Glomerular visceral epithelial cell (primary cell): ENCODE measurements around the gene SRRD.
"Not testable (repeated sequence)": the region's sequence is repeated elsewhere in the genome, so short reads cannot be mapped to it uniquely, and the experiment has no call there.

Source experiments
- DNase-seq: peaks from one replicate; pipeline ENCODE4 v3.0.0-alpha.2; 2016; ENCODE audit errors: extremely low spot score

Gene SRRD, protein sequence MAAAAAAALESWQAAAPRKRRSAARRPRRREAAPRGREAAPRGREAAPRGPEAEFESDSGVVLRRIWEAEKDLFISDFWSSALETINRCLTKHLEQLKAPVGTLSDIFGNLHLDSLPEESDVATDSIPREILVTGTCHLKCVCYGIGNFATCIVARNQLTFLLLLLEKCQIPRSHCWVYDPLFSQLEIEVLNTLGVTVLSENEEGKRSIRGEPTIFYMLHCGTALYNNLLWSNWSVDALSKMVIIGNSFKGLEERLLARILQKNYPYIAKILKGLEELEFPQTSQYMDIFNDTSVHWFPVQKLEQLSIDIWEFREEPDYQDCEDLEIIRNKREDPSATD

DNA sequence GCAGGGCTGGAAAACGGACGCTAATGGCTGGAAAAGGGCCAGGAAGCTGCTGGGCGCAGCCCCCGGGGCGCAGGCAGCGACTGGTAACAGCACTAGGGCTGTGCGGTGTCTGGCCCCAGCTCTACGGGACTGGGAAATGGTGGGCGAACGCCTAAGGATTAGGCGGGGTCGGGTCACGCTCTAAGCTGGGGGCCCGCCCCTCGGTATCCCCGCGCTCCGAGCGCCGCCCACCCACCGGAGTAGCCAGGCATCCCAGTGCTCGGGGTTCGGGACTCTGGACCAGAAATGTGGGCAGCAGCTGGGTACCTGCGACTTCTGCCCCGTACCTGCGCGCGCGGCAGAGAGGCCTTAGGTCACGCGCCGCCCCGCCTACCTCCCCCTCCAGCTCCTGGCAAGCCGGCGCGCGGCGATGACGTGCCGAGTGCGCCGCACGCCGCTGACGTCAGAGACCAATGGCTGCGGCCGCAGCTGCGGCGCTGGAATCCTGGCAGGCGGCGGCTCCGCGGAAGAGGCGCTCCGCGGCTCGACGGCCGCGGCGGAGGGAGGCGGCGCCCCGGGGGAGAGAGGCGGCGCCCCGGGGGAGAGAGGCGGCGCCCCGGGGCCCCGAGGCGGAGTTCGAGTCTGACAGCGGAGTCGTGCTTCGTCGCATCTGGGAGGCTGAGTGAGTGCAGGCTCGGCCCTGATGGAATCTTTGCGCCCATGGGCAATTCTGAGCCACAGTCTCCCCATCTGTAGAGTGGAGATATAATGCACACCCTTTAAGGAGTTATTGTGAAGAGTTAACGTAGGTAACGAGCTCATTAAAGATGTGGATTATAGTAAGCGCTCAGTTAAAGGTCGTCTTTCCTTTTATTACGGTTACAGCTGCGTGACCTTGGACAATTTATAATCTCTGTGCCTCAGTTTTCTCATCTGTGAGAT, at the start of gene SRRD, which contains the start of gene HPS4:
Gene SRRD, plus strand, starts transcription at position 439 of the 921 bp plus-strand sequence. Its CDS starts 14 bp downstream, at position 453.
Gene HPS4, minus strand, starts transcription at position 345 of the 921 bp plus-strand sequence. CDS start 2,021 bp downstream, outside the sequence.
- peak; percentile 89 for DNase-seq

DNA sequence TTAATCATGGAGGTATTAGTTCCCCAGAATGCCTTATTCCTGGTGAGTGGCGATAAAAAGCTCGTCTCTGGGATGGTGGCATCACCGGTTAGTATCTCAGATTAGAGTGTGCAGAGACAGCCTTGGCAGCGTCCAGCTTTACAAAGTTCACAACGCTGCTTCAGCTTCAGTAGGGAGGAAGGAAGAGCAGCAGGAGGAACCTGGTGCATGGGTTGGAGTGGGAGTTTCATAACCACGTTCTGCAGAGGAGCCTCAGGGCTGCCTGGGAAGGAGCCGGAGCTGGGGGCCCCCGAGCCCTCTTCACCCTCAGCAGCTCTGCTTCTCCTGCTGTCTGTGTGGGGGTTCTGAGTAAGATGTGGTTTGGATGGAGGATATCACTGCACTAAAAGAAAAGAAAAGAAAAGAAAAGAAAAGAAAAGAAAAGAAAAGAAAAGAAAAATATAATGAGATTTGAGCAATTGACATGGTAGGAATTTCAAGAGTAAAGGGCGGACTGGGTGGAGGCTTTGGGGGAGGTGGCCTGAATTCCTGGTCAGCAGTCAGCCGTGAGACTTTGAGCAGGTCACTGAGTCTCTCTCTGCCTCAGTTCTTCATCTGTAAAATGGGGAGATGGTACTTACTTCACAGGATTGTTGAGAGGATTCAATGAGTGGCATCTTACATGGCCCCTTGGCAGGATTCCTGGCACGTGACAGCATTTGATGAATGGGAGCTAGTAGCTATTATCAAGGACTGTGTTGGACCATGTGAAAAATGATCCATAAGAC, 48.2 kb upstream of the SRRD start:
- DNase-seq, result no peak

DNA sequence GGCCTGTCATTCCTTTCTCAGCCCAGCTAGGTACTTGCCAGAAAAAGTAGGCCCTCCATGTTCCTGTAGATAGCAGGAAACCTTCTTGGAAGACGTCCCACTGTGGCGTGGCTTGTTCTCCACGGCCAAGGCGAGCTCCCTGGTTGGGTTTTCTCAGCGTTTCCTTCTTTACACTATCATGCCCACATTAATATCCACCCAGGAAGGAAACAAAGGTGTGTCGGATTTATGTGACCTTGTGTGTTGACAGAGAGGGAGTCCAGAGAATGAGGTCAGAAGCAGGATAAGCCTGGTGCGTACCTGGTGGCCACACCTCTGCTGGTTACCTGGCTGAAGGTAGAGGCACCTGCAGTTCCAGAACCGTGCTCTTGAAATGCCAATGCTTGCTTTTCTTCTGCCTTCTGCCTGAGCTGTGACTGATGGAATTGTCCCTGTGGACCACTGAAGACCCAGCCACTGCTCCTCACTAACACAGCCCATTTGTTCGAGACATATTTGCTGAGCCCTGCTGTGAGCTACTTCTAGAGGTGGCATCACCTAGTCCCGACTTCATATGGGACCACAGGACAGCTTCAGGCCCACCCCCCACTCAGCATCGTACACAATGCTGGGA, 46.7 kb upstream of the SRRD start:
- DNase-seq, result no peak

DNA sequence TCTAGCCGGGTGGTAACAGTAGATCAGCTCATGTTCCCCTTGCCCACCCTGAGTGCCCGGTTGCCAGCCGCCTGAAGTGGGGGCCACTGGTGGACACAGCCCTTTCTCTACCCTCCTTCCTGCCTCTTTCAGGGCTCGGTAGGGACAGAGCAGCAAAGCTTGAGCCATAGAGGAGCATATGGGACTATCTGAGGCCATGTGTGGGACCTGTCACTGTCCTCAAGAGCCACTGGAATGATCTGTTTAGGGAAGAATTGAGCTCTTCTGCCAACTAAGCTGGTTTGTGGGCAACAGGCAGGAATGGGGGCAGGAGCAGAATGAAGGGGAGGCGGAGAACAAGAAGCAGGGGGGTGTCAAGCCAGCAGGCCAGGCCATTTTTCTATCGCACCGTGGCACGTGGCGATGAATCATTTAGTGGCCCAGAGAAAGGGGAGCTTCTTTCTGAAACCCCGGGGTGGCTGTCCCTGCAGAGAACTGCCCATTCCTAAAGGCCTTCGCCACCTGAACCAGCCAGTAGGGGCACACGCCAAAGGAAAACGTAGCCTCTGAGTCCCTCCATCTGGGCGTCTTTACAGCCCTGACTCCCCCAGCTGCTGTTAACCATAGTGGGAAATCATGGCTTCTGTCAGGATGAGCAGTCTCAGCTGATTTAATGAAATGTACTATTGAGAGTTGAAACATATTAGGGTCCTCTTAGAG, 45.8 kb upstream of the SRRD start:
- DNase-seq, result no peak

DNA sequence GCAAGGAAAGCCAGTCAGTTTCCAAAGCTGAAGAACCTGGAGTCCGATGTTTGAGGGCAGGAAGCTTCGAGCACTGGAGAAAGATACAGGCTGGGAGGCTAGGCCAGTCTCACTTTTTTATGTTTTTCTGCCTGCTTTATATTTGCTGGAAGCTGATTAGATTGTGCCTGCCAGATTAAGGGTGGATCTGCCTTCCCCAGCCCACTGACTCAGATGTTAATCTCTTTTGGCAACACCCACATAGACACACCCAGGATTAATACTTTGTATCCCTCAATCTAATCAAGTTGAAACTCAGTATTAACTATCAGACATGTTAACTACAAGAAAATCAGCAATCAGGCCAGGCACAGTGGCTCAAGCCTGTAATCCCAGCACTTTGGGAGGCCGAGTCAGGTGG, 44.9 kb upstream of the SRRD start:
- DNase-seq, result not testable (repeated sequence)

DNA sequence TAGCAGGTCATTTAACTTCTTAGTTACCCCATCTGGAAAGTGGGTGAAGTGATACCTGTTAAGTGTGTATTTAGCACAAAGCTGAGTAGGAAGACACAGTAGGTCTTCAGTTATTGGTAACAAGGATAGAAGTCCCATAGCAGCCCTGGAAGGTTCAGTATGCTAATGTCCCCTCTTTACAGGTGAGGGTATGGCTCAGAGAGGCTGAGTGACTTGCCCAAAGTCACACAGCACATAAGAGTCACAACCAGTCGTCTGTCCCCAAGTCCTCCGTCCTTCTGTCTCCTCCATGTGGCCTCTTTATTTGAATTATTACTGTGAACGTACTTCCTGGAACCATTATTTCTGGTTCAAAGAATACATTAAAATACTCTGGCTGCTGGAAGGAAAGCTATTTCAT, 44.1 kb upstream of the SRRD start:
- no peak for DNase-seq

DNA sequence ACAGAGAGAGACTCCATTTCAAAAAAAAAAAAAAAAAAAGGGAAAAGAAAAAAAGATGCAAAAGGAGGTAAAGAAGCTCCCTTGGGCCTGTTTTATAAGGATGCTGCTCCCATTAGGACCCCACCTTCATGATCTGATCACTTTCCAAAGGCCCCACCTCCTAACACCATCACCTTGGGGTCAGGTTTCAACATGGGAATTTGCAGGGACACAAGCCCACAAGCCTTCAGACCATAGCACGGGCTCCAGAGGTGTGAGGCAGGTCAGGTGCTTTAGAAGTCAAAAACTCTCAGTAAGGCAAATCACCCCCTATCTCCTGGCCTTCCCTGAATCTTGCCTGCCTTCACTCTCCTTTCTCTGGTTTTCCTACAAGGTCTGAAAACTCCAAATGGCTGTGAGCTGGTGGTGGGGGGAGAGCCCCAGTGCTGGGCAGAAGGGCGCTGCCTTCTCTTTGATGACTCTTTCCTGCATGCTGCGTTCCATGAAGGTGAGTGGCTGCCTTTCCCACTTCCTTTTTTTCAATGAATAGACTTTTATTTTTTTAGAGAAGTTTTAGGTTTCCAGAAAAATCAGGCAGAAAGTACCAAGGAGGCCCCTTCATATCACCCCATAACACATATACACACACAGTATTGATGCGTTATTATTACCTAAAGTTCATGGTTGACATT, 41.5 kb upstream of the SRRD start:
- DNase-seq, result no peak

DNA sequence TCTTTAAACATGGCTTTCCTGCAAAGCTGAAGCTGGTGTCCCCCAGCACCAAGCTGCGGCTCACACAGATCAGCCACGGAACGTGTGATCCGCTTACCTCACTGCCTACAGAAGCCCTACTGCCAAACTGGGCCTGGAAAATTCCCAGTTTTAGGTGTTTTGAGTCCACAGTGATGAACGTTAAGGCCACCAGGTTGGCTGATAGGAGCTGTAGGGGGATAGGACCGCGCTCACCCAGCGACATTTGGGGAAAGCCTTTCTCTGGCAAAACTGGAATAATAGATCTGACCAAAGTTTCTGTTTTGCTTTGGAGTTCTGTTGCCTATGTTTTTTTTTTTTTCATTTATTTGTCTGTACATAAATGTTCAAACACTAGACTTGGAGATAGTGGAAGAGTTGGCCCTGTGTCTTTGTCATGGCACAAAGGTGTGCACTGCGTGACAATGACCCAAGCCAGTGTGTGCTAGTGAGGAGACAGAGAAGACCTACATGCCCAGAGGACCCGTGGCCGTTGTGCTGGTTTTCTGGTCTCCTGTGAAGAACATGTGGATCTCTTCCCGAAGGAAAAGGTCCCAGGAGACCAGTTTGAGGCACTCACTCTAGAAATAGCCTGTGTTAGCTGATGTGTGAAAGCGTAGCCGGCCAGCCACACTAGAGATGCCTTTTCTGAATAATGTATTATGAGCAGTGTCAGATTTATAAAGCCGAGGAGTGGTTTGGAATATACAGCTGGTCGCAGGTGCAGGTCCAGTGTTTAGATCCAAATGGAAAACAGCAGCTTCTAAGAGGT, 39.6 kb upstream of the SRRD start:
- DNase-seq, result no peak

DNA sequence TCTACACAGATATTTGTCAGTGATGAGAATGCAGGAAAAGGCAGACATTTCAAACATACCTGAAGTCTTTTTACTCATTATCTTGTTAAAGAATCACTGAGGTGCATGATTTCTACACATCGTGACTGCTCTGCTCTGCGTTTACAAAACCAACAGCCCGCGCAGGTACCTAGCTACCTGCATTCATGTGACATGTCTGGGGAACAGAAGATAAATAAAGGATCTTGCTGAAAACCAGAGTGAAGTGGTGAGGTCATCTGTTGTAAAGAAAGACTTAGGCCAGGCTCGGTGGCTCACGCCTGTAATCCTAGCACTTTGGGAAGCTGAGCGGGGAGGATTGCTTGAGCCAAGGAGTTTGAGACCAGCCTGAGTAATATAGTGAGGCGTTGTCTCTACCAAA, 38.9 kb upstream of the SRRD start:
- DNase-seq, result no peak

DNA sequence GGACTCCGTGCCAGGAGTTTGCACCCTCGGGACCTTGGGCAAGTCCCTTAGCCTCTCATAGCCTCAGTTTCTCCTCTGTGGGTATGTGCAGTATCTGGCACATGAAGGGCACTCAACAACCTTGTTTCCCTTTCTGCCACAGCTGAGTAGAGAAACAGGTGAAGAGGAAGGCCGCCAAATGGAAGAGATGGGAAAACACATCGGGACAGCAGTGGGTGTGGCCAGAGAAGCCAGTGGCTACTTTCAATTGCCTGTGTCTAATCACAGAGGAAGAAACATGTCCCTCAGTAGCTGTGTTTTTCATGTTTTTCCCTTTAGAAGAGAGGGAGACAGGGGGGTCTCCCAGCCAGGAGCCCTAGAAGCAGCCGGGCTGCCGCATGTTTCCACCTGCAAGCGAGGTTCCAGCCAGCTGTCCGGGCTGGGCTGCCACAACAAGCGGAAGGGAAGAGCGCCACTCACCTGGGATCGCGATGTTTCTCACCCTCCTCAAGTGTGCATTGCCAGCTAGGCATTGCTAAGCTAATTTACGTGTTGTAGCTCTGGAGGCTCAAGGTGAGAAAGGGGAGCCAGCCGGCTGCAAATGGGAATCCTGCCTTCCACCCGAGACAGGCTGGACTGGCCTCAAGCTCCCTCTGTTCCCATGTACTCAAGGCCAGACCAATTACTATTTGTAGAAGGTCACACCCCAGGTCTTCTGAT, 38.0 kb upstream of the SRRD start:
- DNase-seq, result no peak

DNA sequence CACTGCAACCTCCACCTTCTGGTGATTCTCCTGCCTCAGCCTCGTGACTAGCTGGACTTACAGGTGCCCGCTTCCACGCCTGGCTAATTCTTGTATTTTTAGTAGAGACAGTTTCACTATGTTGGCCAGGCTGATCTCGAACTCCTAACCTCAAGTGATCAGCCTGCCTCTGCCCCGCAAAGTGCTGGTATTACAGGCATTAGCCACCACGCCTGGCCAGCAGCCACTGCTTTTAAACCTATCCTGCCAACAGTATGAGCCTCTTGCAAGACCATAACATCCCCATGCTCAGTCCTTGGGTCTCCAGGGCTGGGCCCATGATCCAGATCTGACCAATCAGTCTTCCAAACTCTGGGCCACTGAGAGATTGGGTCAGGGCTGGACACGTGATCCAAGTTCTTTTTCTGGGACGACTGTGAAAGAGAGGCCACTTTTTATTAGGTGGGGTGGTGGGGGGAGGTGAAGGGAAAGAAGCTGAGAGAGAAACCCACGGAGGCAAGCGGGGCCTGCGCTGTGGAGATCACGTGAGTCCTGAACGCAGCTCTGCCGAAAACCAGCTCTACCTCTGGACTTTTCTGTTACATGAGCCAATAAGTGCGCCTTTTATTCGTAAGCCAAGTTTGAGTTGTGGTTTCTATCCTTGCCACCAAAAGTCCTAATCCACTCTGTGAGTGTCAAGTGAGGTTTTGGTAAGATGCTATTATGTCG, 36.7 kb upstream of the SRRD start:
- no peak for DNase-seq

DNA sequence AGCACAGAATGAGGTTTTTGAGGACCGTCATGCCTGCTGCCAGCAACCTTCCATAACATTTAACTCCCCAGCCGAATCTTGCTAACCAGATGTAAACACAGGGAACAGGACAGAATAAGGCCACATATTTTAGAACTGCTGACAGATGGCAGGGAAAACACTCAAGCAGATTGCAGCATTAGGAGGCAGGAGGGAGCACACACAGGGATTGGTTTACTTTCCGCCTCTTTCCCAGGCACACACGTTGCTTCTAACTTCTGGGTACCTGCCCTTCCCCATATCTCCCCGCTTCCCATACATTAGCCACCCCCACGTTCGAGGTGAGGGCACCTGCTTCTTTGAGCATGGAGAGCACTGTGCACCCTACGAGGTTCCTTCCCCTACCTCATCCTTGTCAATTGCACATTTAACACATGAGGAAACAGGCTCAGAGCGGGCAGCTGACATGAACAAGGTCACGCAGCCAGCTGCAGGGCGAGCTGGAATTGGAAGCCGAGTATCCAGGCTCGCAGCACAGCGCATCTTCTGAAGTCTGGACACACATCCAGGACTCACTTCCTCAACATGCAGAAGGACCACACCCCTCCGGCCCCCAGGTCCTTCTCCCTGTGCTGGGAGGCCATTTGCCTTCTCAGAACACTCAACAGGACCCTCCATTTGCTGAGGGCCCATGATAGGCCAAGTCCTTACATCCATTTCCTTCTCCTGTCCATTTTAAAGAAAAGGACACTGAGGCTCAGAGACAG, 35.9 kb upstream of the SRRD start:
- DNase-seq, result no peak

DNA sequence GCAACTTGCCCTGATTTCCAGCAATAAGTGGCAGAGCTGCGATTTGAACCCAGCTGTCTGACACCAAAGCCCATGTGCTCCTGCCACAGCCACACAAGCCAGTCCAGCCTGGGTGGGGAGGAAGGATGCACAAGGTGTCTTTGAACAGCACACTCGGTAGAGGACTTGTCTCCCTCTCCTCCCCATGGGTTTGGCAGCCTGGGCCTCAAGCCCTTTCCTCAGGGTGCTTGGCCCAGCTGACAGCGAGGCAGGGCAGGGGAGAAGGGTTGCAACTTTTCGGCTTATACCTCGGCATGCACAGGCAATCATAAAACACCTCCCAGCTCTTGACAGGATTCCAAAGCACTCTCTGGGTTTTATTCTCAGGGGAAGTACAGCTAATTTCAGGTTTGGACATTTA, 35.3 kb upstream of the SRRD start:
- no peak for DNase-seq

DNA sequence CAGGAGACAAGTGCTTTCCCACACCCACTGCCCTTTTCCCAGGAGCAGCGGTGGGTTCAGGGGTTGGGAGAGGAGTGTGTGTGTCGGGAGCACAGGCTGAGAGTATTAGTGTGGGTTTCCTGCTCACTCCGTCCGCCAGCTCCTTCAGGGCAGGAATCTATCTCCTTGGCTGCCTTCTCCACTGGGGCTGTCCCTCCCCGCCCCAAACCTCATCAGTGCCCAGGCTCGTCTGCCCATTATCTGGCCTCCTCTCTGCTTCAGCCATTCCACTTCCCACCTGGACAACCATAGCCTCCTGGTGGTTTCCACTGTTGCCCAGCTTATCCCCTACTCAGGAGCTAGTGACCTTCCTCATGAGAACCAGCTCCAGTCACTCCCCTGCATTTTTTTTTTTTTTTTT, 34.7 kb upstream of the SRRD start:
- DNase-seq, result no peak

DNA sequence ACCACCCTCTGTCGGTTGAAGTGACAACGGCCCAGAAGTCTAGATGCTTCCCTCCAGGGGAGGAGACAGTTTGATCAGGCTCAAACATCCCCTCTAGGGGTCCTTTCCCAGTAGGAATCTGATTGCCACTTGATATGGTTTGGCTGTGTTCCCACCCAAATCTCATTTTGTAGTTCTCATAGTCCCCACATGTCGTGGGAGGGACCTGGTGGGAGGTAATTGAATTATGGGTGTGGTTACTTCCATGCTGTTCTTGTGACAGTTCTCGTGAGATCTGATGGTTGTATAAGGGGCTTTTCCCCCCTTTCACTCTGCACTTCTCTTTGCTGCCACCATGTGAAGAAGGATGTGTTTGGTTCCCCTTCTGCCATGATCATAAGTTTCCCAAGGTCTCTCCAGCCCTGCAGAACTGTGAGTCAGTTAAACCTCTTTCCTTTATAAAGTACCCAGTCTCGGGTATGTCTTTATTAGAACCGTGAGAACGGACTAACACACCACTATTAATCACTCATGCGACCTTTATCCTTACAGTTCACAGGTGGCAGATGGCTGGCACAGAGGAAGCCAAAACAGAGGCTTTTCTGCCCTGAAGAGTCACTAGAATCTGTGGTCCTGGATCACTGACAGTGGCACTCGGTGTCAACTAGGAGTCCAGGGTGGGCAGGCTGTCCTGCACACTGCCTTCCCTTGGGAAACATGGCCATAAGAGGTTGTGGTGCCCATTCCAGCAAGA, 33.1 kb upstream of the SRRD start:
- no peak for DNase-seq

DNA sequence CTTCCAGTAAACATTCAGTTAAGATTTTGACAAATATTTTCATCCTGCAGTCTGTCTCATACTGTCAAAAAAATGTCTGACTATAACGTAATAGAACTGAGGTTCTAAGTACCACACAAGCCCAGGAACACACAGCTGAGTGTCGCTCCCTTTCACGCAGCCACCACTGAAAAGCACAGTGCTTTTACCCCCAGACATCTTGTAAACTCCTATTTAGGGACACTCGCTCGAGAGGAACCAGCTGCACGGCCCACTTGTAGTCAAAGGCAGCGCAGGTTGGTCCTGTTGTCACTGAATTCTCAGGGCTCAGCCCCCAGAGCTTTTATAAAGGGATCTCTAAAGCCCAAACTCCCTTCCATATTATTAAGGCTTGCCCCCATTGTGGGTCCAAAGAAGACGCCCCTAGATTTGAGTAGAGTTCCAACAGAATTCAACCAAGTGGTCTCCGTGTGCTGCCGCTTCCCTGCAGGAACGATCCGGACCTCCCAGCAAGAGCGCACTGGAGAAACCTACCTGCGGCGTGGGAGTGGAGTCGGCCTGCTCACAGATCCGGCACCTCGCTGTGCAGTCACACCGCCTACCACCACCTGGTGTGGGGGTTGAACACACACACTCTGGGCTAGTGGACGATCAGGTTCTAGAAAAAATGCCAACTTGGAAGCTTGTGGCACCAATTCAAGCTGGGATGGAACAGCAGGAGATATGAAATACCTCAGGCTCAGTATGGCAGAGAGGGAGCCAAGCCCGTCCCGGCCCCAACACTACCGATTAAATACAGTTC, 31.3 kb upstream of the SRRD start:
- no peak for DNase-seq
